Upper lobe of left lung (tissue), 4 donors: ENCODE results near the gene MS4A18.

Experiments
- CTCF ChIP-seq, 6 experiments: fragments of 450-650 bp in 4 of 6; fragments of 200-600 bp in 2 of 6; sonication (generic) in 2 of 6; IDR thresholded peaks; one replicate each; pipeline ENCODE4 v1.5.1; 2016 to 2019; ENCODE audit warnings: antibody characterized with exemption in 6 of 6
- POLR2AphosphoS5 ChIP-seq, 2 donors: sonication (generic); formaldehyde crosslinking; IDR thresholded peaks; one replicate each; pipeline ENCODE4 v1.5.1; 2017; ENCODE audit warnings: antibody characterized with exemption in 2 of 2

GRCh38 chr11:60771146-60771545 is 46.6 kb downstream of the MS4A18 start:
- no peak for TF ChIP-seq POLR2AphosphoS5 (IDR thresholded peaks at IDR 0.05)
- TF ChIP-seq CTCF (IDR thresholded peaks at IDR 0.05), result no peak
